Left lung (tissue), 10 donors: ENCODE measurements around the gene SLC66A1. TPM values are rescaled to one million over a fixed set of nuclear protein-coding genes. Genes with fewer than 3 reads are reported as not detected.

ENCODE experiments used
- ATAC-seq: fragments of 200-7000 bp; cut with Tn5 transposase; one replicate; pipeline ENCODE4 v1.9.1; 2020; ENCODE audit warnings: moderate library complexity
- DNase-seq, 4 donors: peaks; one replicate each; pipeline ENCODE4 v3.0.0-alpha.2; 2013 to 2020
- H3K27ac ChIP-seq, 2 donors: fragments of 200-600 bp; sonication (generic) in 1 of 2; one replicate each; pipeline versions ENCODE4 v1.5.0 to v1.8.0; 2020 to 2021
- H3K27me3 ChIP-seq, 2 donors: fragments of 200-600 bp; sonication (generic) in 1 of 2; one replicate each; pipeline versions ENCODE4 v1.5.0 to v1.8.0; 2020 to 2021
- H3K36me3 ChIP-seq, 2 donors: fragments of 200-600 bp; sonication (generic) in 1 of 2; one replicate each; pipeline versions ENCODE4 v1.5.0 to v1.8.0; 2020 to 2021
- H3K4me1 ChIP-seq, 2 donors: fragments of 200-600 bp; one replicate each; pipeline ENCODE4 v1.8.0; 2021
- H3K4me3 ChIP-seq, 2 donors: fragments of 200-600 bp; sonication (generic) in 1 of 2; one replicate each; pipeline versions ENCODE4 v1.5.0 to v1.8.0; 2020 to 2021; ENCODE audit warnings: mild to moderate bottlenecking in 1 of 2
- H3K9me3 ChIP-seq, 2 donors: fragments of 200-600 bp; sonication (generic) in 1 of 2; one replicate each; pipeline versions ENCODE4 v1.5.0 to v1.8.0; 2020 to 2021
- intact Hi-C, 2 donors: fragments of 100-400 bp; cut with DNase I; formaldehyde crosslinking; loops; one replicate each; pipeline versions ENCODE4 v1.11.2 to v1.14.2; 2022
- polyA plus RNA-seq, 6 donors: library from polyadenylated mRNA; unstranded; fragments of 120-200 nt; gene quantifications; one replicate each; pipeline ENCODE4 v1.2.1, GENCODE V29; 2013; ENCODE audit not compliant: insufficient read length in 6 of 6
- total RNA-seq, 2 donors: library from RNA; stranded (reverse); fragmentation: NEBNext Ultra II Directional; extraction: Animal tissue kit (Norgen Biotek cat#: 25700); gene quantifications; one replicate each; pipeline ENCODE4 v1.2.1, GENCODE V29; 2021
- TF ChIP-seq, protein P1 (sequence below), 2 donors: fragments of 200-600 bp; sonication (generic) in 1 of 2; IDR thresholded peaks; one replicate each; pipeline versions ENCODE4 v1.5.0 to v1.8.0; 2021; ENCODE audit warnings: antibody characterized with exemption in 2 of 2
- donor health status: DM: no; HTN: yes; CAD: no.
- donor health status: DM: no; HTN: no; CAD: no.

SLC66A1 gene
- total and polyA plus RNA-seq, 8 donors, result 7.9 to 21.1 (median 10.2) TPM

- Histone ChIP-seq H3K4me1 (no peaks in the 10 kb centered on the region), H3K36me3 (peaks cover 0 to 52% of the 10 kb centered on the region in 2 donors), H3K4me3 (no peak overlapping the region), H3K27me3 (no peaks in the 10 kb centered on the region), H3K27ac (no peak overlapping the region), H3K9me3 (no peaks in the 10 kb centered on the region)
- intact Hi-C loops, result no loop called here
- TF ChIP-seq, protein P1, sequence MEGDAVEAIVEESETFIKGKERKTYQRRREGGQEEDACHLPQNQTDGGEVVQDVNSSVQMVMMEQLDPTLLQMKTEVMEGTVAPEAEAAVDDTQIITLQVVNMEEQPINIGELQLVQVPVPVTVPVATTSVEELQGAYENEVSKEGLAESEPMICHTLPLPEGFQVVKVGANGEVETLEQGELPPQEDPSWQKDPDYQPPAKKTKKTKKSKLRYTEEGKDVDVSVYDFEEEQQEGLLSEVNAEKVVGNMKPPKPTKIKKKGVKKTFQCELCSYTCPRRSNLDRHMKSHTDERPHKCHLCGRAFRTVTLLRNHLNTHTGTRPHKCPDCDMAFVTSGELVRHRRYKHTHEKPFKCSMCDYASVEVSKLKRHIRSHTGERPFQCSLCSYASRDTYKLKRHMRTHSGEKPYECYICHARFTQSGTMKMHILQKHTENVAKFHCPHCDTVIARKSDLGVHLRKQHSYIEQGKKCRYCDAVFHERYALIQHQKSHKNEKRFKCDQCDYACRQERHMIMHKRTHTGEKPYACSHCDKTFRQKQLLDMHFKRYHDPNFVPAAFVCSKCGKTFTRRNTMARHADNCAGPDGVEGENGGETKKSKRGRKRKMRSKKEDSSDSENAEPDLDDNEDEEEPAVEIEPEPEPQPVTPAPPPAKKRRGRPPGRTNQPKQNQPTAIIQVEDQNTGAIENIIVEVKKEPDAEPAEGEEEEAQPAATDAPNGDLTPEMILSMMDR (IDR thresholded peaks at IDR 0.05), result no peak
- DNase-seq (no peak), ATAC-seq (no peak)
Measured at GRCh38 chr1:19333587-19334354, 21.6 kb downstream of the SLC66A1 start.

- H3K27me3 ChIP-seq, result no peaks in the 10 kb centered on the region
- ATAC-seq (no peak), DNase-seq (no peak)
- peaks cover 0 to 56% of the 10 kb centered on the region in 2 donors for H3K36me3 ChIP-seq
- TF ChIP-seq, protein P1 (IDR thresholded peaks at IDR 0.05), result no peak
- H3K4me3 ChIP-seq, result no peak overlapping the region
- H3K4me1 ChIP-seq, result no peaks in the 10 kb centered on the region
- no peaks in the 10 kb centered on the region for H3K9me3 ChIP-seq
- intact Hi-C loops, result no loop called here
- H3K27ac ChIP-seq, result no peak overlapping the region
Measured at GRCh38 chr1:19336543-19336942, 24.4 kb downstream of the SLC66A1 start.

DNA sequence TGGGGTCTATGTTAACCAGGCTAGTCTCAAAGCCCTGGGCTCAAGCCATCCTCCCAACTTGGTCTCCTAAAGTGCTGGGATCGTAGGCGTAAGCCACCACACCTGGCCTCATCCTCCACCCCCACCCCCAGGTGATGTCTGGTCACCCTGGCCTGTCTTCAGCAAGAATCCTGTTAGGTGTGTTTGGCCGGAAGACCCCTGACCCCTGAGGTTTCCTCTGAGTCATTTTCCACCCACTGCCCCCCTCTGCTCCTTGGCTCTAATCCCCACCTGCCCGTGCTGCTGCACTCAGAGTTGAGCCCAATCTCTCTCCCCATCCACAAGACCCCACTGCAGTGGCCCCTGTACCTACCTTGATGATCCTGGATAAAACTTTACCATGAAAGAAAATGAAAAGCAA, 25.2 kb downstream of the SLC66A1 start:
- Histone ChIP-seq H3K27ac (no peak overlapping the region), H3K36me3 (peaks cover 0 to 56% of the 10 kb centered on the region in 2 donors), H3K4me3 (no peak overlapping the region), H3K4me1 (no peaks in the 10 kb centered on the region), H3K27me3 (no peaks in the 10 kb centered on the region), H3K9me3 (no peaks in the 10 kb centered on the region)
- DNase-seq (no peak), ATAC-seq (no peak)
- TF ChIP-seq, protein P1 (IDR thresholded peaks at IDR 0.05), result no peak
- intact Hi-C loops, result no loop called here

DNA sequence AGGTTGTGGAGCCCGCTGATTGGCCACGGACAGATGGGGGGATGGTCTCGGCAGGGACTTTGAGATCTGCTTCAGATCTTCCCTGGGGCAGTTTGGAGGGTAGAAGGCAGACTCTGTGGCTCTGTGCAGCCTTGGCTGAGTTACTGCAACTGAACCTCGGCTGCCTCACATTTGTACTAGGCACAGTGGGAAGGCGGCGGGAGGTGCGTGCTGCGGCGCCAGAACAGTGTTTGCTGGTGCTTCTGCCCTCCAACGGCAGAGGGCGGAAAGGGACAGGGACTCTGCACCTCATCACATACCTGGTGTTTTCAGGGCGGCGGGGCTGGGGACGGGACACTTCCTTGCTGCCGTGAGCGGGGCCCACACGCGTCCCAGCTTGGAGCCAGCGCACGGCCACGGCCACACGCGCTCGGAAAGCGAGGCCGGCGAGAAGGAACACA, 26.2 kb downstream of the SLC66A1 start:
- intact Hi-C loops, result no loop called here
- Histone ChIP-seq H3K36me3 (peaks cover 0 to 63% of the 10 kb centered on the region in 2 donors), H3K9me3 (no peaks in the 10 kb centered on the region), H3K4me1 (no peaks in the 10 kb centered on the region), H3K27me3 (no peaks in the 10 kb centered on the region), H3K4me3 (no peak overlapping the region), H3K27ac (no peak overlapping the region)
- no peak for DNase-seq
- TF ChIP-seq, protein P1 (IDR thresholded peaks at IDR 0.05), result no peak
- ATAC-seq, result peak; percentile 3

DNA sequence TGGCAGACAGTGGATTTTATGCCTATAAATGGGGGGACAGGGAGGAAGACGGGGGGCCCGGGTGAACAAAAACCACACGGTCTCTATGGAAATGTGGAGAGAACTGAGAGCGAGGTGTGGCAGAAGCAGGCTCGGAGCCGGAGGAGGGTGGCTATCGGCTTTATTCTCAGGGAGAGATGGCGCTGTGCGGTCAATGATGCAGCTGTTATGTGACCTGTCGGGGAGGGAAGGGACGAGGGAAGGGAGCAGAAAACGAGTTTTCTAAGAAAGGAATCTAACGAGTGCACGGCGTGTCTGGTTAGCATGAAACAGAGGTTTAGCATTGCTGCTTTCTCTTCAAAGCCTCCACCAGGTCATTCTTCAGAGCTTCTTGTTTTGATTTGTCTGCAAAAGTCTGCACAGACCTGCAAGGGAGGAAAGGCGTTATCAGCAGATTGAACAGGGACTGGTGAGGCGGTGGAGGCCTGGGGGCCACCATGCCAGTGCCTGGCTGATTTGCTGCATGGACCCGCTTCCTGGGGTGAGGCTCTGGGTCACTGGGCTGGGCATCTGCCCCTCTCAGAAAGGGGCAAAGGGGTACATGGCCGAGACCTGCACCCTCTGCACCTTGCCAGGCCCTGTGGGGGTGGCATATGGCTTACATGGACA, 27.2 kb downstream of the SLC66A1 start:
- no peaks in the 10 kb centered on the region for H3K4me1 ChIP-seq
- no peak overlapping the region for H3K27ac ChIP-seq
- no peaks in the 10 kb centered on the region for H3K27me3 ChIP-seq
- no peak overlapping the region for H3K4me3 ChIP-seq
- intact Hi-C loops, result no loop called here
- no peak for ATAC-seq
- TF ChIP-seq, protein P1 (IDR thresholded peaks at IDR 0.05), result no peak
- H3K36me3 ChIP-seq, result peaks cover 0 to 73% of the 10 kb centered on the region in 2 donors
- H3K9me3 ChIP-seq, result no peaks in the 10 kb centered on the region
- peak in 1 of 4 donors; percentile 47 for DNase-seq
